ENCODE results near the gene SCGB1C1. TPM values are rescaled to one million over a fixed set of nuclear protein-coding genes. Genes with fewer than 3 reads are reported as not detected.
"Not testable (repeated sequence)": the region's sequence is repeated elsewhere in the genome, so short reads cannot be mapped to it uniquely, and the experiment has no call there.

SCGB1C1 gene
- total RNA-seq, 2 donors from 2014 or later = not detected

DNA sequence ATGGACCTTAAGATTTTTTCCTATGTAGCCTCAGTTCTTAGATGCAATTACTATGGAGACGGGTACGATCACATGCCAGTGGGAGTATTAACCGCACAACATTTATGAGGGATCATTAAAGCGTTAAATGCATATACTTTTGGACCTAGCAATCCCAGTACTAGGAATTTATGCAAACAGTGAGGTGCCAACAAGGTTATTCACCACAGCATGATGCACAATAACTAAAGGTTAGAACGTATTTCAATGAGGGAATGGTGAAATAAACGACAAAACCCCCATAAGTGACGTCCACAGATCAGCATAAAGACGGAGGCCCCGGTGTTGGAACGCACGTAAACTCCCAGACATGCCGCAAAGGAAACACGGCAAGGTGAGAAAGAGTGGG lies 42.7 kb downstream of the SCGB1C1 start:
- H3K4me3 ChIP-seq = peak overlapping the region; percentile 31 to 57
- peaks cover 29% of the 10 kb centered on the region for H3K4me1 ChIP-seq
- peak overlapping the region; percentile 74 to 99 (median 86) for H3K27ac ChIP-seq
- H3K9me3 ChIP-seq = no peaks in the 10 kb centered on the region
- ATAC-seq (peak; percentile 13), DNase-seq (no peak)
- whole genome bisulfite sequencing, 2 donors = 1 to 2% methylated on average over 13 of the region's 13 CpGs
- H3K27me3 ChIP-seq = no peaks in the 10 kb centered on the region
- intact Hi-C loops (cut with DNase I) = loop anchor here (10.0 kb wide), 1 partner anchor 129 kb away; the partner anchor contains the start of gene B4GALNT4
- no peak for TF ChIP-seq POLR2A (IDR thresholded peaks at IDR 0.05)
- TF ChIP-seq, protein P1, sequence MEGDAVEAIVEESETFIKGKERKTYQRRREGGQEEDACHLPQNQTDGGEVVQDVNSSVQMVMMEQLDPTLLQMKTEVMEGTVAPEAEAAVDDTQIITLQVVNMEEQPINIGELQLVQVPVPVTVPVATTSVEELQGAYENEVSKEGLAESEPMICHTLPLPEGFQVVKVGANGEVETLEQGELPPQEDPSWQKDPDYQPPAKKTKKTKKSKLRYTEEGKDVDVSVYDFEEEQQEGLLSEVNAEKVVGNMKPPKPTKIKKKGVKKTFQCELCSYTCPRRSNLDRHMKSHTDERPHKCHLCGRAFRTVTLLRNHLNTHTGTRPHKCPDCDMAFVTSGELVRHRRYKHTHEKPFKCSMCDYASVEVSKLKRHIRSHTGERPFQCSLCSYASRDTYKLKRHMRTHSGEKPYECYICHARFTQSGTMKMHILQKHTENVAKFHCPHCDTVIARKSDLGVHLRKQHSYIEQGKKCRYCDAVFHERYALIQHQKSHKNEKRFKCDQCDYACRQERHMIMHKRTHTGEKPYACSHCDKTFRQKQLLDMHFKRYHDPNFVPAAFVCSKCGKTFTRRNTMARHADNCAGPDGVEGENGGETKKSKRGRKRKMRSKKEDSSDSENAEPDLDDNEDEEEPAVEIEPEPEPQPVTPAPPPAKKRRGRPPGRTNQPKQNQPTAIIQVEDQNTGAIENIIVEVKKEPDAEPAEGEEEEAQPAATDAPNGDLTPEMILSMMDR (IDR thresholded peaks at IDR 0.05) = no peak
- peaks cover 0 to 3% of the 10 kb centered on the region in 2 donors for H3K36me3 ChIP-seq (replicated peaks in 1 of 2; ENCODE audit: insufficient read depth in 1 of 2, low read depth in 2 of 2)

DNA sequence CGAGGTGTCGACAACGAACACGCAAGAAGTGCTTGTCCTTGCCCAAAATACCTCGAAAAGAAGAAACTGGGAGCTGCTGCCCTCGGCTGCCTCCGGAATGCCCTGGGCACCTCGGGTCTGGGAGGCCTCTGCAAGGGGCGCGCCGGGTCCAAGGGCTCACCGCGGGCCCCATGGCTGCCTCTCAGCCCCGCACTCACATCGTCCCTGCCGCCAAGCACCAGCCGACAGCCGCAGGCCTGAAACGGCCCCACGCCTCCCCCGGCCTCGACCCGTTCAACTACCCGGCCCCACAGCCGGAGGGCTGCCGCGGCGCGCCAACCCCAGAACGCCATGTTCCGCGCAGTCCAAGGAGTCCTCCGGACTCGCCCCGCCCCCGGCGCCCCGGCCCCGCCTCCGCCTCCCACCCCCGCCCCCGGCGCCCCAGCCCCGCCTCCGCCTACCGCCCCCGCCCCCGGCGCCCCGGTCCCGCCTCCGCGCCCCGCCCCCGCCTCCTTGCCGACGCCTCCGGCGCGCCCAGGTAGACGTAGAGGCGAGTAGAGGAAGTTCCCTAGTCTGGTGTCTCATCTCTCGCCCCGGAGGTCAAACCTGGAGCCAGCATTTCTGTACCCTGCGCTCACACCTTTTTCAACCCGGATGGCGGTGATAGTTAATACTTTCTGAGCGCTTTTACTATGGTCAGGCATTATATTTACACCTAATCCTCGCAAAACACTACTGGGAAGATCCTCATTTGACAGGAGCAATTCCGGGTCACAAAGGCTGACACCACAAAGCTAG lies 43.3 kb downstream of the SCGB1C1 start, which contains the start of gene SIRT3:
Gene SIRT3 (minus strand): TSS at position 346 of the 777 bp plus-strand sequence. CDS start 14 bp downstream, at position 332.
- Histone ChIP-seq H3K36me3 (replicated peaks in 1 of 2; ENCODE audit: insufficient read depth in 1 of 2, low read depth in 2 of 2) (peaks cover 0 to 3% of the 10 kb centered on the region in 2 donors), H3K27me3 (no peaks in the 10 kb centered on the region), H3K27ac (peak within 1 kb of the TSS; percentile 82 to 99 (median 93)), H3K9me3 (no peaks in the 10 kb centered on the region), H3K4me1 (peaks cover 29% of the 10 kb centered on the region), H3K4me3 (peak within 1 kb of the TSS; percentile 81 to 100)
- intact Hi-C loops (cut with DNase I) = loop anchor here (10.0 kb wide), 1 partner anchor 129 kb away; the partner anchor contains the start of gene B4GALNT4
- ATAC-seq (peak; percentile 92), DNase-seq (peak; percentile 87 to 90 (median 88))
- peak; percentile 48 to 86 (median 82) for TF ChIP-seq POLR2A (IDR thresholded peaks at IDR 0.05)
- TF ChIP-seq, protein P1 (IDR thresholded peaks at IDR 0.05) = peak in 5 of 7 experiments; percentile 22 to 64 (median 49)
- 0 to 1% methylated on average over 18 to 44 of the region's 70 CpGs for WGBS, 2 donors

DNA sequence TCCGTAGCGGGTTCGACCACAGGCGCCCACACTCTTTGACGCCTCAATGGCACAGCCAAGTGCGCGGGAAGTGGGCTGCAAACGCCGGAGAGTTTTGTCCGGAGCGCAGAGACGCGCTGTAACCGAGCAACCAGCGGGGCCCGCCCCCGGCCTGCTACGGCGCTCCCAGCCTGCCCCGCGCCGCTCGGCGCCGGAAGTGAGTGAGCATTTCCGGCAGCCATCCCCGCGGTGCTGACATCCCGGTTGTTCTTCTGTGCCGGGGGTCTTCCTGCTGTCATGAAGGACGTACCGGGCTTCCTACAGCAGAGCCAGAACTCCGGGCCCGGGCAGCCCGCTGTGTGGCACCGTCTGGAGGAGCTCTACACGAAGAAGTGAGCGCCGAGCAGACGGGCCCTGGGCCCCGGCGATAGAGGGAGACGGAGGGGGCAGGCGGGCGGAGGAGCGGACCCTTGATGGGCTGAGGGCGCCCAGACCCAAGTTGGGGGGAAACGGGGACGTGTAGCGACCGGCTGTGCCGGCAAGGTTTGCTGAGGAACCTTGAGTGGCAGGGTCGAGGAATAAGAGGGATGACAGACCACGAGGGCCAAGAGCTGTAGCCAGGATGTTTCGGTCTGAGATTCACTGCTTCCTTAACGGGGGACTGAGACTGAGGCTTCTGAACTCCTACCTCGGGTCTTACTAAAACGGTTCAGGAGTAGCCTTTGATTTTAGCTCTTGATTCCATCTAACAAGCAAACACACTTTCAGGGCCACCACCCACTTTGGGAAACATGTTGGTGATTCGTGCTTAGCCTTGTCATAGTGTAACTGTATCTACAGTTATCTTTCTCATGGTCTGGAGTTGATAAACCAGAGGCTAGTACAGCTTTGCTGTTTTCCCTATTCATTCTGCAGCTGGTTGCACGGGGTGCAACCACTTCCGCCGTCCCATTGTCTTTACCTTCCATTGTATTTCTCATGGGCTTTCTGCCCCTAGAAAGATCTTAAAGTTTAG lies 44.2 kb downstream of the SCGB1C1 start, which contains the start of gene PSMD13:
Gene PSMD13 (plus strand): TSS at position 203 of the 994 bp plus-strand sequence. CDS start 74 bp downstream, at position 277.
- DNase-seq = peak; percentile 83 to 87 (median 86)
- H3K9me3 ChIP-seq = no peaks in the 10 kb centered on the region
- H3K36me3 ChIP-seq (replicated peaks in 1 of 2; ENCODE audit: insufficient read depth in 1 of 2, low read depth in 2 of 2) = peaks cover 0 to 4% of the 10 kb centered on the region in 2 donors
- WGBS, 2 donors = 0 to 1% methylated on average over 34 to 62 of the region's 62 CpGs
- peak; percentile 24 to 70 (median 54) for TF ChIP-seq POLR2A (IDR thresholded peaks at IDR 0.05)
- TF ChIP-seq, protein P1 (IDR thresholded peaks at IDR 0.05) = peak in 2 of 7 experiments; percentile 12 to 38
- peak within 1 kb of the TSS; percentile 82 to 99 (median 93) for H3K27ac ChIP-seq
- H3K4me3 ChIP-seq = peak within 1 kb of the TSS; percentile 81 to 100
- ATAC-seq = peak; percentile 89
- intact Hi-C loops (cut with DNase I) = loop anchor here (10.0 kb wide), 1 partner anchor 128 kb away; the partner anchor contains the start of gene B4GALNT4
- no peaks in the 10 kb centered on the region for H3K27me3 ChIP-seq
- peaks cover 29% of the 10 kb centered on the region for H3K4me1 ChIP-seq

DNA sequence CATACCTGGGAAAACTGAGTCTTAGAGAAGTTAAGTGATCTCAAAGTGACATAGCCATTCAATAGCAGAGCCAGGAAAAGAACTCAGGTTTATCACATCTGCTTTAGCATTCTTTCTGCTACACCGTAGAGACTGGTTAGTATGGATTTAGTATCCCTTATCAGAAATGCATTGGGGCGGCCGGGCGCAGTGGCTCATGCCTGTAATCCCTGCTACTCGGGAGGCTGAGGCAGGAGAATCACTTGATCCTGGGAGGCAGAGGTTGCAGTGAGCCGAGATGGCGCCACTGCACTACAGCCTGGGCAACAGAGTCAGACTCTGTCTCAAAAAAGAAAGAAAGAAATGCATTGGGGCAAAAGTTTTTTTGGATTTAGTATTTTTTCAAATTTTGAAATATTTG lies 45.5 kb downstream of the SCGB1C1 start:
- ATAC-seq; H3K9me3 ChIP-seq; H3K4me3 ChIP-seq; DNase-seq; H3K27me3 ChIP-seq; H3K27ac ChIP-seq; H3K36me3 ChIP-seq (replicated peaks in 1 of 2; ENCODE audit: insufficient read depth in 1 of 2, low read depth in 2 of 2): not testable (repeated sequence)
- H3K4me1 ChIP-seq = peaks cover 29% of the 10 kb centered on the region
- 77 to 84% methylated on average over 7 of the region's 7 CpGs for WGBS, 2 donors
- intact Hi-C loops (cut with DNase I) = loop anchor here (10.0 kb wide), 1 partner anchor 126 kb away; the partner anchor contains the start of gene B4GALNT4
